Measurements from ENCODE around the gene WDR5B.

DNA sequence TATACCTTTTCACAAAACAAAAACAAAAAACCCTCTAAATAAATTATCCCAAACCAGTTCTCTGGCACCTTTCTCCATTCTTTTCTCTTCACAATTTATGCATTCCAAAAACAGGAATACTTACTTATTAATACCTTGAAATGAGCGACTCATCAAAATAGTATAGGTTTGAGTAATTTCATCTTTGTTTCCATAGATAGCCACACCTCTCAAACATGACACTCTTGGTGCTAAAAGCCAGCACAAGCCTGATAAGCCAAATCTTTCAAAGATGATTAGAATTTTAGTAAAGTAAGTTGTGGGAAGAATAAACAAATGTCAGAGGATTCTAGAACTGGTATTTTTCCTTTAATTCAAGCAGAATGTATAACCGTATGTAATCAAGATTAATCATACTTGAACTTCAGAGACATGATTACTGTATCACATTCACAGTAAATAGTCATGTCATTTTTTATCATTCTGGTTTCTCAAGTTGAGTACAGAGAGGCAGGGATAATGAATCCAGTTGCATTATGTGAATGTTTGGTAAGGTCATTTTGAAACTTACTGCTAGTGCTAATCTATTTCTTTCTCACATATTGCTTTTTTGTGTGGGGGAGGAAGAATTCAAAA is 12.1 kb upstream of the WDR5B start:
- TF ChIP-seq EZH2 (IDR thresholded peaks at IDR 0.05) = no peak
- TF ChIP-seq POLR2AphosphoS5 (IDR thresholded peaks at IDR 0.05; ENCODE audit: borderline replicate concordance, low read depth, low read length) = no peak
- TF ChIP-seq FOXP2 (optimal IDR thresholded peaks at IDR 0.05; ENCODE audit: control extremely low read depth, extremely low read length, insufficient read depth) = no peak
